G401 (cell line): ENCODE measurements around the gene CCDC178. TPM values are rescaled to one million over a fixed set of nuclear protein-coding genes. Genes with fewer than 3 reads are reported as not detected.
"Not testable (repeated sequence)": the region's sequence is repeated elsewhere in the genome, so short reads cannot be mapped to it uniquely, and the experiment has no call there.

ENCODE experiments used
- DNase-seq: peaks from one replicate; pipeline ENCODE4 v3.0.0-alpha.2; 2015; ENCODE audit warnings: low spot score
- in situ Hi-C: cut with HindIII; loops from 2 replicates; pipeline ENCODE4 v1.10.0; 2016; ENCODE audit warnings: low sequenced_read_pairs, mixed read lengths
- total RNA-seq: library from RNA; depleted of rRNA; stranded (reverse); fragments of >200 nt; shearing (Covaris generic); gene quantifications from 2 replicates; pipeline ENCODE4 v1.2.3, GENCODE V29; 2014

CCDC178 gene
- total RNA-seq, 1 experiment from 2014 or later = not detected

- in situ Hi-C loops = no loop called here
- DNase-seq = no peak
Measured at GRCh38 chr18:33372442-33372841, 68.1 kb downstream of the CCDC178 start.

DNA sequence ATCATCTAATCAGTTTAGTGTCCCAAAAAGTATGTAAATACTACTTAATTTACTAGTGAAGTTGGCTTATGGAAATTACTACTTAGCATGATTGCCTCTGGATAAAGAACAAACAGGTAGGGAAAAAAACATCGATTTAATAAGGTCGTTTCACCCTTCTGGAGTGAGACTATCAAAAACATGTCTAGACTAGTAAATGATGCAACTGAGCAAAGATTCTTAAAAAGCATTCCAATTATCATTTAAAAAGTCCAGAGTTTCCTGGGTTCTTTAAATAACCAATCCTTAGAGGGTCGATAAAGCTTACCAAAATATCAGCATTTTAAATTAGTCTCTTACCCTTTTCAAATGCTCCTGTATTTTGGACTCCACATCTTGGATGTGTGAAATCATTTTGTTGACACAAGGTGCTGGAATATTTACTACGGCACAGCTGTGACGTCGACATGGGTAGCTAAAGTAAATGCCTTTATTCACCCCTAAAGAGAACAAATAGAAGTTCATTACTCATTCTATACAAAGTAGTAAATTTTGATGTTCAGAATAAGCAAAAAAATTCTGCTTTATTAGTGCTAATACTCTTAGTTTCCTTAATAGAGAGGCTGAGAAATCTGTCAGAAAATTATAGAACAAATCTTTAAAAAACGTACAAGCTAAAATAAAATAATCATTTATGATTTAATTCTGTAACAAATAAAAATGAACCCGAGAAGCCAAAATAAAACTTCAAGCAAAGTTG is 70.6 kb downstream of the CCDC178 start:
- in situ Hi-C loops = no loop called here
- DNase-seq = no peak

DNA sequence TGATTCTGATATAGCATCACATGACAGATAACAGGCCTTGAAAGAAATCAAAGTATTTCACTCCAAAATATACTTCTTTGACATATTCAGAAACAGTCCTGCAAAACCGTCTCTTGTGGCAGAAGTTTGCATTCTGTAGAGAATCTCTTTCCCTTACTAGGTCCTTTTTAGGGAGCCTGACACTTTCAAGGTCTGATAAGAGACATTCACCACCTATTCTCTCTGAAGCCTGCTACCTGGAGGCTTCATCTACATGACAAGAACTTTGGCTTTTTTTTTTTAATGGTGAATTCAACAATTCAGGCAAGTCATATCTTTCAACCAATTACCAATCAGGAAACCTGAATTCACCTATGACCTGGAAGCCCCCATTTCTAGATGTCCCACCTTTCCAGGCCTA is 83.8 kb downstream of the CCDC178 start:
- DNase-seq = no peak
- in situ Hi-C loops = no loop called here

- in situ Hi-C loops = no loop called here
- no peak for DNase-seq
Measured at GRCh38 chr18:33355756-33356155, 84.8 kb downstream of the CCDC178 start.

DNA sequence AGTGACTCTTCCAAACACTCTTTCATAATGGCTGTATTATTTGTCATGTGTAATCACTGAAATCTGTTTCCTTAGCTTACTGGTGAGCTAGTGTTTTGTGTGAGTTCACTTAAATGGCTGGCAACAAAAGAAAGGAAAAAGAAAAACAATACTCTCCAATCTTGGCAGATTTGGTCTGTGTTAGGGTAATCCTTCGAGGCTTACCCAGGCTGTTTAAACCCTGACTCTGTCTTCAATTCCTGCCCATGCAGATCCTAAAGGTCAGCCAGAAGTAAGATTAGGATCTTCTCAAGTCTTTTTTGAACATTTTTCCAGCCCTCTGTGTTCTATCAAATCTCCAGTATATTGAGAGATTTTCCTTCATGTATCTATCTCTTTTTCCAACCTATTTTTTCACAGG is 85.3 kb downstream of the CCDC178 start:
- in situ Hi-C loops = no loop called here

DNA sequence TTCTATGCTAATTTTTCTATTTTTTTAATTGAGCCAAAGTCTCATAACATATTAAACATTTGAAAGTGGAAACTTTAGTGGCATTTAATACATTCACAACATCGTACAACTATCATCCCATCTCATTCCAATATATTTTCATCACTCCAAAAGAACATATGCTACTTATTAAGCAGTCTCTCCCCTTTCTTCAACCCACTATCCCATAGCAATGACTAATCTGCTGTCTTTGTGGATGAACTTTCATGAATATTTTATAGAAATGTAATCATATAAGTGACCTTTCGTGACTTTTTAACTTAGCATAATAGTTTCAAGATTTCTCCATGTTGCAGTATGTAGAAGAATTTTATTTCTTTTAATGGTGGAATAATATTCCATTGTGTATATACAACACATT is 90.3 kb downstream of the CCDC178 start:
- in situ Hi-C loops = no loop called here
- DNase-seq = no peak

More for the DNA sequence above, 85.3 kb downstream of the CCDC178 start:
- no peak for DNase-seq

DNA sequence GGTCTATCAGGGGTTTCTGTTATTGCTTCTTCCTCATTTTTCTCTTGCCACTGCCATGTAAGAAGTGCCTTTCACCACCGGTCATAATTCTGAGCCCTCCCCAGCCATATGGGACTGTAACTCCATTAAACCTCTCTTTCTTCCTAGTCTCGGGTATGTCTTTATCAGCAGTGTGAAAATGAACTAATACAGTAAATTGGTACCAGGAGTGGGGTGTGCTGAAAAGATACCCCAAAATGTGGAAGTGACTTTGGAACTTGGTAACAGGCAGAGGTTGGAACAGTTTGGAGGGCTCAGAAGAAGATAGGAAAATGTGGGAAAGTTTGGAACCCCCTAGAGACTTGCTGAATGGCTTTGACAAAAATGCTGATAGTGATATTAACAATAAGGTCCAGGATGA is 100.8 kb downstream of the CCDC178 start:
- in situ Hi-C loops, DNase-seq: not testable (repeated sequence)

- in situ Hi-C loops = no loop called here
- DNase-seq = no peak
Measured at GRCh38 chr18:33334781-33335180, 105.7 kb downstream of the CCDC178 start.

DNA sequence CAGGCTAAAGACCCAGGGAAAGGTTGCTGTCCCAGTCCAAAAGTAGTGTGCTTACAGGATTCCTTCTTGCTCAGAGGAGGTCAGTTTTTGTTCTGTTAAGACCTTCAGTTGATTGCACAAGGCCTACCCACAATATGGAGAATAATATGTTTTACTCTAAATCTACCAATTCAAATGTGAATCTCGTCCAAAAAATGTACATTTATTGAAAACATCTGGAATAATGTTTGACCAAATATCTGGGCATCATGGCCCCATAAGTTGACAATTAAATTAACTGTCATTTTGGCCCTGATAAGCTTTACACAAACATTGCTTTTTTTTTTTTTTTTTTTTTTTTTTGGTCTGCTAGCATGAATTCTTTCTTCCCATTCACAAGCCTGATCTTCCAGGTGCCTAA is 109.8 kb downstream of the CCDC178 start:
- DNase-seq = no peak
- in situ Hi-C loops = no loop called here

DNA sequence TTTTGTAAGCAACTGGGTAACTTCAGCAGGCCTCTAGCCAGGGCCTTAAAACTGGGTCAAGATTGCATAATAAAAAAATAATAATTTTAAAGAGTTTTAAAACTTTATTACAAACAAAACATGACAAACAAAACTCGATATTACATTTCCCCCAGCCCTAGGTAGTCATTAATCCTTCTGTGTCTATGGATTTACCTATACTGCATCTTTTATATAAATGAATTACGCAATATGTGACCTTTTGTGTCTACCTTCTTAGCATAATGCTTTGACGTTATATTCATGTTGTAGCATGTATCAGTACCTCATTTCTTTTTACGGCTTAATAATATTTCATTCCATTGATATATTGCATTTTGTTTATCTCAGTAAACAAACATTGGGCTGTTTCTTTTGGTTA is 113.5 kb downstream of the CCDC178 start:
- DNase-seq = no peak
- in situ Hi-C loops = no loop called here

DNA sequence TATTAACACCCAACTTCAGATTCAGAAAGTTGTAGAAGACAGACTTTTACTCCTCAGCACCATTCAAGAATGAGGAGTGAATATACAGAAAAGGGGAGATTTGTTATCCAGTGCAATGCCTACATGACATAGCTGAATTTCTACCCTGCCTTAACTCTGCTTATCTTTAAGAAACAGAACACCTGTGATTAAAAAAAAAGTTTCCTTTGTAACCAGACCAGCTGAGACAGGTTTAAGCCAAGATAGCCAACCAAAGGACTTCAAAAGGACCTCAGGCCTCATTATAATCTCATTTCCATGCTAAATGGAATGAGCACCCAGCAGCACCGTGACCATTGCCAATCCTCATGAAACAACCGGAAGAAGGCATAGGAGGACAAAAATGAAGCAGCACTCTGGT is 122.9 kb downstream of the CCDC178 start:
- in situ Hi-C loops = no loop called here

DNA sequence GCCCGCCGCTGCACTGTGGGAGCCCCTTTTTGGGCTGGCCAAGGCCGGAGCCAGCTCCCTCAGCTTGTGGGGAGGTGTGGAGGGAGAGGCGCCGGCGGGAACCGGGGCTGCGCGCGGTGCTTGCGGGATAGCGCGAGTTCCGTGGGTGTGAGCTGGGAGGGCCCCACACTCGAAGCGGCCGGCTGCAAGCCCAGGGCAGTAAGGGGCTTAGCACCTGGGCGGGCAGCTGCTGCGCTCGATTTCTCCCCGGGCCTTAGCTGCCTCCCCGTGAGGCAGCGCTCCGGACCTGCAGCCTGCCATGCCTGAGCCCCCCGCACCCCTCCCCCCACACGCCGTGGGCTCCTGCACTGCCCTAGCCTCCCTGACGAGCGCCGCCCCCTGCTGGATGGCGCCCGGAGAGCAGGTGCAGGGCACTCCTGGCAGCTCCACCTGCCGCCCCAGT is 124.4 kb downstream of the CCDC178 start:
- in situ Hi-C loops = no loop called here
- DNase-seq = no peak

More for the DNA sequence above, 122.9 kb downstream of the CCDC178 start:
- DNase-seq = no peak

DNA sequence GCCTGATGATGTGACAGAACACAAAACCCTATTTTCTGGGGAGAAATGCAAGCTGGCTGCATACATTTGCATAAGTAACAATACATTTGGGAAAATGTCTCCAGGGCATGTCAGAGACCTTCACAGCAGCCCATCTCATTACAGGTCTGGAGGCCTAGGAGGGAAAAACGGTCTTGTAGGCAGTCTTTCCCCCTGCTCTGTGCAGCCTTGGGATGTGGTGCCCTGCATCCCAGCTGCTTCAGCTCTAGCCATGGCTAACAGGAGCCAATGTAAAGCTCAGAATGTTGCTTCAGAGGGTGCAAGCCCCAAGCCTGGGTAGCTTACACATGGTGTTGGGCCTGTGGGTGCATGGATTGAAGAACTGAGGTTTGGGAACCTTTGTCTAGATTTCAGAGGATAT is 133.0 kb downstream of the CCDC178 start:
- DNase-seq = no peak
- in situ Hi-C loops = no loop called here

GRCh38 chr18:33304277-33304676 is 136.2 kb downstream of the CCDC178 start:
- in situ Hi-C loops = no loop called here
- no peak for DNase-seq

DNA sequence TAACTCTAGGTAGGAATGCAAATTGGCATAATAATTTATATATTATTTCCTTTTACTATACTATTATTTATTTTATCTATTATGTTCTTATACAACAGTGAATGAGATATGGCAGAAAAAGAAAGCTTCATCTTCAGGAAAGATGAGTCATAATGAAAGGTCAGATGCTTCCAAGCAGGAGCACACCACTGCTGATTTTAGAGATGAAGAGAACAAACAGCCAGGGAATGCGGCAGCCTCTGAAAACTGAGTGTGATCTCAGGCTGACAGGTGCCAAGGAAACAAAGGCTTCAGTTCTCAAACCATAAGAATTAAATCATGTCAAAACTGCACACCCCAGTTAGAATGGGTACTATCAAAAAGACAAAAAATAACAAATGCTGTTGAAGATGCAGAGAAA is 149.0 kb downstream of the CCDC178 start:
- DNase-seq = no peak
- in situ Hi-C loops = no loop called here

- in situ Hi-C loops = no loop called here
- no peak for DNase-seq
Measured at GRCh38 chr18:33288082-33288716, 152.3 kb downstream of the CCDC178 start.

- in situ Hi-C loops = no loop called here
- DNase-seq = no peak
Measured at GRCh38 chr18:33282709-33283333, 157.7 kb downstream of the CCDC178 start.

GRCh38 chr18:33282142-33282541 is 158.4 kb downstream of the CCDC178 start:
- in situ Hi-C loops = no loop called here

DNA sequence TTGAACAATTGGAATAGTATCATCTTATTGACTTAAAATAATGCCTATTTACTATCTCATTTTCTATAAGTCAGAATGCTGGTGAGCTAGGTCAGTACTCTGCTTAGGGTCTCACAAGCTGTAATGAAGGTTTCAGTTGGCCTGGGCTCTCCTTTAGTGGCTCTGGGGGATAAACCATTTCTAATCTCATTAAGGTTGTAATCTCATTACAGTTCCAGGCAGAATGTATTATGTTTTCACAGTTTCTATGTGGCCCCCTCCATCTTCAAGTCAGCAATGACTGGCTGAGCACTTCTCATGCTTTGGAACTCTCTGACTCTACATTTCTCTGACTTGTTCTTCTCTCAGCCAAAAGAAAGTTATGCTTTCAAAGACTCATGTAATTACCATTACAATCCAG is 163.1 kb downstream of the CCDC178 start:
- in situ Hi-C loops = no loop called here
- DNase-seq = no peak

More at GRCh38 chr18:33282142-33282541, 158.4 kb downstream of the CCDC178 start:
- no peak for DNase-seq

DNA sequence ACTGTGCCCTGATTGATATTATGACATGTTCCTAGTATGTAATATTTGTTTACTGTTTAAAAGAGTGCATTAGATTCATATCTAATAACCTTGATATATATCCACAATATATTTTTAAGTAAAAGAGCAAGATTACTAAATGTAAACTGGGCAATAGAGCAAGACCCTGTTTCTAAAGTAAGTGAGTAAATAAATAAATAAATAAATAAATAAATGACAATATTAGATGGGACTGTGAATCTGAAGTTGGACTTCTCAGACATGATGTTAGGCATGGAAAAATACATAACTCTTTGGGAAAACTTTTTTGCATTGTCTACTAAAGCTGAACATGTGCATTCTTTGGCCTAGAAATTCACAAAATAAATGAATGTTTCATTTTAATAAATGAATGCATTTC is 164.7 kb downstream of the CCDC178 start:
- in situ Hi-C loops = no loop called here
- no peak for DNase-seq
